A673 (cell line): Measurements from ENCODE around the gene ENSA.

Source experiments
- CTCF ChIP-seq: fragments of 300-800, 200-600 bp; sonication (generic); conservative IDR thresholded peaks from 2 replicates; pipeline ENCODE4 v1.5.1; 2017; ENCODE audit warnings: low read depth, mild to moderate bottlenecking, antibody characterized with exemption, low read length, moderate library complexity, mixed read lengths
- EZH2 ChIP-seq: fragments of 200-600 bp; sonication (generic); IDR thresholded peaks from 2 replicates; pipeline ENCODE4 v1.6.1; 2017; ENCODE audit warnings: borderline replicate concordance, low read depth, mild to moderate bottlenecking, mixed read lengths, antibody characterized with exemption, low read length; ENCODE audit not compliant: poor library complexity, severe bottlenecking

GRCh38 chr1:150661156-150661555, 31.7 kb upstream of the ENSA start:
- no peak for TF ChIP-seq CTCF
- TF ChIP-seq EZH2: no peak
